ENCODE data around the gene RNF223. TPM values are rescaled to one million over a fixed set of nuclear protein-coding genes. Genes with fewer than 3 reads are reported as not detected.

Gene RNF223
- total RNA-seq, 1 experiment from 2014 or later, result not detected

DNA sequence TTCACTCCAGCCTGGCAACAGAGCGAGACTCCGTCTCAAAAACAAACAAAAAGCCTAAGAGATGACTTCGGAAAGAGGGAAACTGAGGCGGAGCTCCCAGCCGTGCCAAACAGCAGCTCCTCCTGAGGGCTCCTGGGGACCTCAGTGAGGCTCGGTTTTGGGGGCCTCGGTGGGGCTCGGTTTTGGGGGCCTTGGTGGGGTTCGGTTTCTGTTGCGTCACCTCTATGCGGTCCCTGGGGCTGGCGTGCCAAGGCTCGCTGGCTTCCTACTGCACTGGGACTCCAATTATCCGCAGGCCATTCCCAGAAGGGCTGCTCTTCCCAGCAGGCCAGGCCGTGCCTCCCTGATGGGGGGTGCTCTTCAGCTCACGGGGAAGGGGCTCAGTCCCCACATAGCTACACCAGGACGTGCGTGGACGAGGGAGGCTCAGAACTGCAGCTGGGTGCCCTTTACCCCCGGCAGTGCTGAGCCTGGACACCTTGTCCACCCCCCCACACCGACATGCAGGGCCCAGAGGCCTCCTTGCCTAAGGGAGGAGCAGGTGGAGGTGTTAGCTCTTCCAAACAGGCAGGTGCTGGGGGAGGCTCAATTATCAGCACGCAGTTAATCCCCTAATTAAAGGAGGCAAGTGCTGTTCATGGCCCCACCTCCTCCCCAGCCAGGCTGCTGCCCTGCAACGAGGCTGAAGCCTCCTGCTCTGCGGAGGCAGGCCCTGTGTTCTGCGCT is 46.9 kb upstream of the RNF223 start (continued):
- TF ChIP-seq, protein P1, sequence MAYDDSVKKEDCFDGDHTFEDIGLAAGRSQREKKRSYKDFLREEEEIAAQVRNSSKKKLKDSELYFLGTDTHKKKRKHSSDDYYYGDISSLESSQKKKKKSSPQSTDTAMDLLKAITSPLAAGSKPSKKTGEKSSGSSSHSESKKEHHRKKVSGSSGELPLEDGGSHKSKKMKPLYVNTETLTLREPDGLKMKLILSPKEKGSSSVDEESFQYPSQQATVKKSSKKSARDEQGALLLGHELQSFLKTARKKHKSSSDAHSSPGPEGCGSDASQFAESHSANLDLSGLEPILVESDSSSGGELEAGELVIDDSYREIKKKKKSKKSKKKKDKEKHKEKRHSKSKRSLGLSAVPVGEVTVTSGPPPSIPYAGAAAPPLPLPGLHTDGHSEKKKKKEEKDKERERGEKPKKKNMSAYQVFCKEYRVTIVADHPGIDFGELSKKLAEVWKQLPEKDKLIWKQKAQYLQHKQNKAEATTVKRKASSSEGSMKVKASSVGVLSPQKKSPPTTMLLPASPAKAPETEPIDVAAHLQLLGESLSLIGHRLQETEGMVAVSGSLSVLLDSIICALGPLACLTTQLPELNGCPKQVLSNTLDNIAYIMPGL (CRISPR knock-in tag; IDR thresholded peaks at IDR 0.05), result no peak
- TF ChIP-seq, protein P2, sequence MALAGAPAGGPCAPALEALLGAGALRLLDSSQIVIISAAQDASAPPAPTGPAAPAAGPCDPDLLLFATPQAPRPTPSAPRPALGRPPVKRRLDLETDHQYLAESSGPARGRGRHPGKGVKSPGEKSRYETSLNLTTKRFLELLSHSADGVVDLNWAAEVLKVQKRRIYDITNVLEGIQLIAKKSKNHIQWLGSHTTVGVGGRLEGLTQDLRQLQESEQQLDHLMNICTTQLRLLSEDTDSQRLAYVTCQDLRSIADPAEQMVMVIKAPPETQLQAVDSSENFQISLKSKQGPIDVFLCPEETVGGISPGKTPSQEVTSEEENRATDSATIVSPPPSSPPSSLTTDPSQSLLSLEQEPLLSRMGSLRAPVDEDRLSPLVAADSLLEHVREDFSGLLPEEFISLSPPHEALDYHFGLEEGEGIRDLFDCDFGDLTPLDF (CRISPR knock-in tag; IDR thresholded peaks at IDR 0.05), result no peak
- TF ChIP-seq, protein P3, sequence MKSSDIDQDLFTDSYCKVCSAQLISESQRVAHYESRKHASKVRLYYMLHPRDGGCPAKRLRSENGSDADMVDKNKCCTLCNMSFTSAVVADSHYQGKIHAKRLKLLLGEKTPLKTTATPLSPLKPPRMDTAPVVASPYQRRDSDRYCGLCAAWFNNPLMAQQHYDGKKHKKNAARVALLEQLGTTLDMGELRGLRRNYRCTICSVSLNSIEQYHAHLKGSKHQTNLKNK (CRISPR knock-in tag; IDR thresholded peaks at IDR 0.05), result no peak
- TF ChIP-seq RELA (CRISPR knock-in tag; IDR thresholded peaks at IDR 0.05; ENCODE audit: borderline replicate concordance) (no peak), ZNF423 (CRISPR knock-in tag; IDR thresholded peaks at IDR 0.05) (no peak), NFATC4 (CRISPR knock-in tag; IDR thresholded peaks at IDR 0.05) (no peak), IRF2 (CRISPR knock-in tag; IDR thresholded peaks at IDR 0.05; ENCODE audit: borderline replicate concordance, low read depth) (no peak), TEAD4 (CRISPR knock-in tag; IDR thresholded peaks at IDR 0.05) (no peak)
- TF ChIP-seq, protein P4, sequence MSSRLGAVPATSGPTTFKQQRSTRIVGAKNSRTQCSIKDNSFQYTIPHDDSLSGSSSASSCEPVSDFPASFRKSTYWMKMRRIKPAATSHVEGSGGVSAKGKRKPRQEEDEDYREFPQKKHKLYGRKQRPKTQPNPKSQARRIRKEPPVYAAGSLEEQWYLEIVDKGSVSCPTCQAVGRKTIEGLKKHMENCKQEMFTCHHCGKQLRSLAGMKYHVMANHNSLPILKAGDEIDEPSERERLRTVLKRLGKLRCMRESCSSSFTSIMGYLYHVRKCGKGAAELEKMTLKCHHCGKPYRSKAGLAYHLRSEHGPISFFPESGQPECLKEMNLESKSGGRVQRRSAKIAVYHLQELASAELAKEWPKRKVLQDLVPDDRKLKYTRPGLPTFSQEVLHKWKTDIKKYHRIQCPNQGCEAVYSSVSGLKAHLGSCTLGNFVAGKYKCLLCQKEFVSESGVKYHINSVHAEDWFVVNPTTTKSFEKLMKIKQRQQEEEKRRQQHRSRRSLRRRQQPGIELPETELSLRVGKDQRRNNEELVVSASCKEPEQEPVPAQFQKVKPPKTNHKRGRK (CRISPR knock-in tag; IDR thresholded peaks at IDR 0.05; ENCODE audit: borderline replicate concordance), result no peak
- TF ChIP-seq, protein P5, sequence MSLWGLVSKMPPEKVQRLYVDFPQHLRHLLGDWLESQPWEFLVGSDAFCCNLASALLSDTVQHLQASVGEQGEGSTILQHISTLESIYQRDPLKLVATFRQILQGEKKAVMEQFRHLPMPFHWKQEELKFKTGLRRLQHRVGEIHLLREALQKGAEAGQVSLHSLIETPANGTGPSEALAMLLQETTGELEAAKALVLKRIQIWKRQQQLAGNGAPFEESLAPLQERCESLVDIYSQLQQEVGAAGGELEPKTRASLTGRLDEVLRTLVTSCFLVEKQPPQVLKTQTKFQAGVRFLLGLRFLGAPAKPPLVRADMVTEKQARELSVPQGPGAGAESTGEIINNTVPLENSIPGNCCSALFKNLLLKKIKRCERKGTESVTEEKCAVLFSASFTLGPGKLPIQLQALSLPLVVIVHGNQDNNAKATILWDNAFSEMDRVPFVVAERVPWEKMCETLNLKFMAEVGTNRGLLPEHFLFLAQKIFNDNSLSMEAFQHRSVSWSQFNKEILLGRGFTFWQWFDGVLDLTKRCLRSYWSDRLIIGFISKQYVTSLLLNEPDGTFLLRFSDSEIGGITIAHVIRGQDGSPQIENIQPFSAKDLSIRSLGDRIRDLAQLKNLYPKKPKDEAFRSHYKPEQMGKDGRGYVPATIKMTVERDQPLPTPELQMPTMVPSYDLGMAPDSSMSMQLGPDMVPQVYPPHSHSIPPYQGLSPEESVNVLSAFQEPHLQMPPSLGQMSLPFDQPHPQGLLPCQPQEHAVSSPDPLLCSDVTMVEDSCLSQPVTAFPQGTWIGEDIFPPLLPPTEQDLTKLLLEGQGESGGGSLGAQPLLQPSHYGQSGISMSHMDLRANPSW (CRISPR knock-in tag; conservative IDR thresholded peaks at IDR 0.05; ENCODE audit: low read depth), result no peak
- TF ChIP-seq, protein P6, sequence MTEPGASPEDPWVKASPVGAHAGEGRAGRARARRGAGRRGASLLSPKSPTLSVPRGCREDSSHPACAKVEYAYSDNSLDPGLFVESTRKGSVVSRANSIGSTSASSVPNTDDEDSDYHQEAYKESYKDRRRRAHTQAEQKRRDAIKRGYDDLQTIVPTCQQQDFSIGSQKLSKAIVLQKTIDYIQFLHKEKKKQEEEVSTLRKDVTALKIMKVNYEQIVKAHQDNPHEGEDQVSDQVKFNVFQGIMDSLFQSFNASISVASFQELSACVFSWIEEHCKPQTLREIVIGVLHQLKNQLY (CRISPR knock-in tag; IDR thresholded peaks at IDR 0.05), result no peak
- TF ChIP-seq, protein P7, sequence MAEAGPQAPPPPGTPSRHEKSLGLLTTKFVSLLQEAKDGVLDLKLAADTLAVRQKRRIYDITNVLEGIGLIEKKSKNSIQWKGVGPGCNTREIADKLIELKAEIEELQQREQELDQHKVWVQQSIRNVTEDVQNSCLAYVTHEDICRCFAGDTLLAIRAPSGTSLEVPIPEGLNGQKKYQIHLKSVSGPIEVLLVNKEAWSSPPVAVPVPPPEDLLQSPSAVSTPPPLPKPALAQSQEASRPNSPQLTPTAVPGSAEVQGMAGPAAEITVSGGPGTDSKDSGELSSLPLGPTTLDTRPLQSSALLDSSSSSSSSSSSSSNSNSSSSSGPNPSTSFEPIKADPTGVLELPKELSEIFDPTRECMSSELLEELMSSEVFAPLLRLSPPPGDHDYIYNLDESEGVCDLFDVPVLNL (CRISPR knock-in tag; IDR thresholded peaks at IDR 0.05; ENCODE audit: borderline replicate concordance, low read depth), result no peak
- TF ChIP-seq, protein P8, sequence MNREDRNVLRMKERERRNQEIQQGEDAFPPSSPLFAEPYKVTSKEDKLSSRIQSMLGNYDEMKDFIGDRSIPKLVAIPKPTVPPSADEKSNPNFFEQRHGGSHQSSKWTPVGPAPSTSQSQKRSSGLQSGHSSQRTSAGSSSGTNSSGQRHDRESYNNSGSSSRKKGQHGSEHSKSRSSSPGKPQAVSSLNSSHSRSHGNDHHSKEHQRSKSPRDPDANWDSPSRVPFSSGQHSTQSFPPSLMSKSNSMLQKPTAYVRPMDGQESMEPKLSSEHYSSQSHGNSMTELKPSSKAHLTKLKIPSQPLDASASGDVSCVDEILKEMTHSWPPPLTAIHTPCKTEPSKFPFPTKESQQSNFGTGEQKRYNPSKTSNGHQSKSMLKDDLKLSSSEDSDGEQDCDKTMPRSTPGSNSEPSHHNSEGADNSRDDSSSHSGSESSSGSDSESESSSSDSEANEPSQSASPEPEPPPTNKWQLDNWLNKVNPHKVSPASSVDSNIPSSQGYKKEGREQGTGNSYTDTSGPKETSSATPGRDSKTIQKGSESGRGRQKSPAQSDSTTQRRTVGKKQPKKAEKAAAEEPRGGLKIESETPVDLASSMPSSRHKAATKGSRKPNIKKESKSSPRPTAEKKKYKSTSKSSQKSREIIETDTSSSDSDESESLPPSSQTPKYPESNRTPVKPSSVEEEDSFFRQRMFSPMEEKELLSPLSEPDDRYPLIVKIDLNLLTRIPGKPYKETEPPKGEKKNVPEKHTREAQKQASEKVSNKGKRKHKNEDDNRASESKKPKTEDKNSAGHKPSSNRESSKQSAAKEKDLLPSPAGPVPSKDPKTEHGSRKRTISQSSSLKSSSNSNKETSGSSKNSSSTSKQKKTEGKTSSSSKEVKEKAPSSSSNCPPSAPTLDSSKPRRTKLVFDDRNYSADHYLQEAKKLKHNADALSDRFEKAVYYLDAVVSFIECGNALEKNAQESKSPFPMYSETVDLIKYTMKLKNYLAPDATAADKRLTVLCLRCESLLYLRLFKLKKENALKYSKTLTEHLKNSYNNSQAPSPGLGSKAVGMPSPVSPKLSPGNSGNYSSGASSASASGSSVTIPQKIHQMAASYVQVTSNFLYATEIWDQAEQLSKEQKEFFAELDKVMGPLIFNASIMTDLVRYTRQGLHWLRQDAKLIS (CRISPR knock-in tag; IDR thresholded peaks at IDR 0.05; ENCODE audit: borderline replicate concordance), result no peak
- TF ChIP-seq, protein P9, sequence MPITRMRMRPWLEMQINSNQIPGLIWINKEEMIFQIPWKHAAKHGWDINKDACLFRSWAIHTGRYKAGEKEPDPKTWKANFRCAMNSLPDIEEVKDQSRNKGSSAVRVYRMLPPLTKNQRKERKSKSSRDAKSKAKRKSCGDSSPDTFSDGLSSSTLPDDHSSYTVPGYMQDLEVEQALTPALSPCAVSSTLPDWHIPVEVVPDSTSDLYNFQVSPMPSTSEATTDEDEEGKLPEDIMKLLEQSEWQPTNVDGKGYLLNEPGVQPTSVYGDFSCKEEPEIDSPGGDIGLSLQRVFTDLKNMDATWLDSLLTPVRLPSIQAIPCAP (CRISPR knock-in tag; IDR thresholded peaks at IDR 0.05), result no peak
